CD4-positive, alpha-beta T cell treated with Interleukin-6 at 100 ng/mL for 8 hours (primary cell): ENCODE measurements around the gene EEF1AKMT3.
"Not testable (repeated sequence)": the region's sequence is repeated elsewhere in the genome, so short reads cannot be mapped to it uniquely, and the experiment has no call there.

Source experiments
- DNase-seq: peaks from one replicate; pipeline ENCODE4 v3.0.0-alpha.2; 2020; ENCODE audit warnings: mixed read lengths, low spot score

EEF1AKMT3 gene

GRCh38 chr12:57765698-57766463 lies 6.5 kb upstream of the EEF1AKMT3 start:
- no peak for DNase-seq

GRCh38 chr12:57766464-57767304 lies 5.7 kb upstream of the EEF1AKMT3 start, which contains the start of gene CYP27B1:
CYP27B1 (minus strand) TSS chr12:57767078; CDS start chr12:57767041, 37 bp downstream.
- DNase-seq = no peak

DNA sequence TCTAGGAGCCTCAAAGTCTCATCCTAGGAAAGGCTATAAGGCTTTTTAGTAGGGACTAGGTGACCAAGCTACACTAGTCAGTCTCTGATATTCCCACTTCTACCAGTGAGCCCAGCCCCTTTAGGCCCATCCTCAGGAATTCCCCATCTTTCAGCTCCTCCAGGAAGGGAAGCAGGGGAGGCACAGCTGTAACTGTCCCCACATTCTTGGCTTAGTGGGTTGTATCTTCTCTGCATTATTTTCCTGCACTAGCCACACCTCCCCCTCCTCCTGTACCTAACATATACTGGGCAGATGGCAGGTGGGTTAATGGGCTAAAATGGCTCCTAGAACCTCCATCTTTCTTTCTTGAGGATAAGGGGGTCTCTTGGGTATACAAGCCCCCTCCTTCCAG lies 5.1 kb upstream of the EEF1AKMT3 start:
- DNase-seq = no peak

DNA sequence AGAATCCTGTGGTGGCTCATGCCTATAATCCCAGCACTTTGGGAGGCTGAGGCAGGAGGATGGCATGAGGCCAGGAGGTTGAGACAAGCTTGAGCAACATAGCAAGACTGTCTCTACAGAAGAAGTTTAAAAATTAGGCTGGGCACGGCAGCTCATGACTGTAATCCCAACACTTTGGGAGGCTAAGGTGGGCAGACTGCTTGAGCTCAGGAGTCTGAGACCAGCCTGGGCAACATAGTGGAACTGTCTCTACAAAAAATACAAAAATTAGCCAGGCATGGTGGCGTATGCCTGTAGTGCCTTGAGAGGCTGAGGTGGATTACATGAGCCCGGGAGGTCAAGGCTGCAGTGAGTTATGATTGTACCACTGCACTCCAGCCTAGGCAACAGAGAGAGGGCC lies 4.5 kb upstream of the EEF1AKMT3 start:
- no peak for DNase-seq

DNA sequence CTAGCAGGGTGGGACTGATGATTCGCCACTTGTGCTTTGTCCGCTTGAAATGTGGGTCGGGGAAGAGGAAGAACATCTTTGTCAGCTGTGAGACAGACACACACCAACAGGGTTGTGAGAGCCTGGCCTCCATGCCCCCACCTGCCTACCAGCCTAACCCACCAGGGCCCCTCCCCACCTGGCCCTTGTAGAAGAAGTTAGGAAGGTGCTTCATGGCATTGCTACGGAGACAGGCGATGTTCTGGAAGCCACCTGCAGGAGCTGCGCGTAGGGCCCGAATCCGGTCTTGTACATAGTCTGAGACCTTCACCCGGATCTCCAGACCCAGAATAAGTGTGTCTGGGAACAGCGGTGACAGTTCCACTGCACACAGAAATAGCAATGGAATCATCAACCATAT lies 2.8 kb upstream of the EEF1AKMT3 start:
- DNase-seq = no peak

GRCh38 chr12:57770734-57771133 lies 1.7 kb upstream of the EEF1AKMT3 start:
- no peak for DNase-seq

- DNase-seq = peak; percentile 81
Observed at GRCh38 chr12:57771236-57771872, 1.1 kb upstream of the EEF1AKMT3 start.

GRCh38 chr12:57771873-57772428 lies 463 bp upstream of the EEF1AKMT3 start, which contains the start of gene METTL1:
METTL1 (minus strand) TSS chr12:57772105; CDS start chr12:57772083, 22 bp downstream.
- peak; percentile 89 for DNase-seq

- not testable (repeated sequence) for DNase-seq
Observed at GRCh38 chr12:57774634-57775033, 2.2 kb downstream of the EEF1AKMT3 start.

GRCh38 chr12:57775044-57775443 lies 2.6 kb downstream of the EEF1AKMT3 start:
- DNase-seq = no peak

DNA sequence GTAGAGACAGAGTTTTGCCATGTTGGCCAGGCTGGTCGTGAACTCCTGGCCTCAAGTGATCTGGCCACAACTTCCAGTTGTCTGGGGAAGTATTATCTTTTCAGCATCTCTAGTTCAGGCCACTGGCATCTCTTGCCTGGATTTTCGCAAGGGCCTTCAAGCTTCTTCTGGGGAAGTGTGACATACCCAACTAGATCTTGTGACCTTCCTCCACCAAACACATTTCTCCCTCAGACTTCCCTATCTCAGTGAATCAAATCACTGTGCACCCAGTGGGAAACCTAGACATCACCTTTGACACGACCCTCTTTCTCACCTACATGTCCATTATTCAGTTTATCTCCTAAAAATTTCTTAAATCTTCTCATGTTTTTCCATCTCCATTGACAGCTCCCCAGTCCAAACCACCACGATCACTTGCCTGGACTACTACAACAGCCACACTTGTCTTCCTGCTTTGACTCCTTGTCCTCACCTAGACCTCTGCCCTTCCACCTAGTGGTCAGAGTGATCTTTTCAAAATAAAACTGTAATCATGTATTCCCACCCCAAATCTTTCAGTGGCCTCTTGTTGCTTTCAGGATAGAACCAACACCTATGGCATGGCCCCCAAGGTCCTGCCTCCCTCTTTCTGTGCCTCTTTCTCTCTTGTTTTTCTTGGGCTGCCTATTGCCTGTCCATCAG lies 3.3 kb downstream of the EEF1AKMT3 start:
- no peak for DNase-seq

GRCh38 chr12:57776247-57776587 lies 3.8 kb downstream of the EEF1AKMT3 start:
- DNase-seq = no peak

DNA sequence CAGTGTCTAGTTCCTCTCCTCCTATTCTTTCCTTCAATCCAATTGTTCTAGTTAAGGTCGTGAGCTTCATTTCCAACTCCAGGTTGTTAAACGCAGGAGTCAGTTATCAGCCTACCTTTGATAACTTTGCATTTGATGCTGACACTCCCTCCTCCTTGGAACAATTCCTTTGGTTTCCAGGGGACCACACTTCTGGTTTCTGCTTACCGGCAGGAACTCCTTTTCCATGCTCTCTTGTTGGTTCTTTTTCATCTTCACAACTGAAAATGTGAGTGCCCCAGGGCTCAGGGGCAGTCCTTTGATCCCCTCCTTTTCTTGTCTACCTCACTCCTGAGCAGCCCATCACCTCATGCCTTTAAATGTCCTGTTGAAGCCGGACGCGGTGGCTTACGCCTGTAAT lies 5.0 kb downstream of the EEF1AKMT3 start:
- DNase-seq = no peak

DNA sequence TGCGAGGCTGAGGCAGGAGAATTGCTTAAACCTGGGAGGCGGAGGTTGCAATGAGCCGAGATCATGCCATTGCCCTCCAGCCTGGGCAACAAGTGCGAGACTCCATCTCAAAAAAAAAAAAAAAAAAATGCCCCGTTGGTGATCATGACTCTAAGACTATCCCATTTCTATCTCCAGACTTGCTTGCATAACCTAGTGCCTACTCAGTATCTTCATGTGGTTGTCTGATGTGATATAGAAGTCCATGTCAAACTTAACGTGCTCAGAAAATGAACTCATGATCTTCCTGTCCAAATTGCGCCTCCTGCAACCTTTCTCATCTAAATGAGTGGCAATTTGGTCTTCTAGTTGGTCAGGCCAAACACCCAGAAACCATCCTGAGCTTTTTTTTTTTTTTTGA lies 5.5 kb downstream of the EEF1AKMT3 start:
- no peak for DNase-seq

GRCh38 chr12:57779736-57780135 lies 7.3 kb downstream of the EEF1AKMT3 start:
- DNase-seq = no peak

GRCh38 chr12:57780284-57780897 lies 8.0 kb downstream of the EEF1AKMT3 start:
- DNase-seq = no peak

- DNase-seq = peak; percentile 36
Observed at GRCh38 chr12:57781244-57781643, 8.8 kb downstream of the EEF1AKMT3 start.

GRCh38 chr12:57781801-57782200 lies 9.4 kb downstream of the EEF1AKMT3 start:
- no peak for DNase-seq

DNA sequence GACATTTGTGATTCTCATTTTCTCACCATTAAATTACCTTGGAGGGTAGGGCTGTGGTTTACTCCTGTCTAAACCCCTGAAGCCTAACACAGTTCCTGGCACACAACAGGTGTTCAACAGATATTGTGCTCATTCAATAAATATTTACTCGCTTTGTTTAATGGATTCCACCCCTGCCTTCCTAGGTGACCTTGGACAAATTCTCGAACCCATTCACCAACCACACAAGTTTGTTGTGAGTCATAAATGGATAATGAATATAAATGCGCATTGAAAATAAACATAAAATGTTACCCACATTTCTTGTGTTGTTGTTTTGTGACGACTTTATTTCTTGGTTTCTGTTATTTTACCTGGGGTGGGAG lies 9.8 kb downstream of the EEF1AKMT3 start:
- no peak for DNase-seq

DNA sequence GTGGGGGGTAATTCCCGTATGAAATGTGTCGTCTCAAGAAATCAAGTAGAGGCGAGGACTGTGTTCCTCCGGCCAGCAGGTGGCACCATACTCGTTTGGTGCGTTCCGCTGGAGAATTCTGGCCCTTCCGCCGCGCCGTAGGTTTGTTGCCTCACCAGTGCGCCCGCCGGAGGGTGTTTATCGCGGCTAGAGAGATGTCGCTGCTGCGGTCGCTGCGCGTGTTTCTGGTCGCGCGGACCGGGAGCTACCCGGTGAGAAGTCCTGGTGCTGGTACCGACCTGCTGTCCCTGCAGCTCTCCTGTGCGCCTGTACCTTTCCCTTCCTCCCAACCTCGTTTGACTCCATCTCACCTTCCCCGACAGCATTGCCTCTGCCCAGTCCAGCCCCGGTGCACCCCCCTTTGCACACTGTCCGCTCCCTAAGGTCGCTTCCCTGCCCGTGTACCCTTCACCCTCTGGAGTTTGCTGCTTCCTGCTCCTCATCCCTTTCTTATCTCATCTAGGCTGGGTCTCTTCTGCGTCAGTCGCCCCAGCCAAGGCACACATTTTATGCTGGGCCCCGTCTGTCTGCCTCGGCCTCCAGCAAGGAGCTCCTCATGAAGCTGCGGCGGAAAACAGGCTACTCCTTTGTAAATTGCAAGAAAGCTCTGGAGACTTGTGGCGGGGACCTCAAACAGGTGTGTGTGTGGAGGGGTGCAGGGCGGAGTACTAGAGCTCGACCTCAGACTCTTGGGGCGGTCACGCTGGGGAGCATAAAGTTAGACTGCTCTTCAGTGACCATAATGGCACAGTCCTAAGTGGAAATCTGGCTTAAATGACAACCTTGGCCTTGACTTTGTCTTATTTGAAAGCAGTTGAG lies 10.4 kb downstream of the EEF1AKMT3 start, which contains the start of gene TSFM:
Gene TSFM (plus strand): TSS at position 180 of the 858 bp plus-strand sequence. CDS start 15 bp downstream, at position 195.
- DNase-seq = peak; percentile 94
